ENCODE data around the gene GTF2H4.
A peak's percentile ranks its signal among the peaks of the same experiment; 100 is the strongest.
"Not testable (repeated sequence)": the region's sequence is repeated elsewhere in the genome, so short reads cannot be mapped to it uniquely, and the experiment has no call there.

The GTF2H4 gene

GRCh38 chr6:30907758-30908591 is at the start of gene GTF2H4:
GTF2H4 (plus strand) TSS chr6:30908207.
- DNase-seq (ENCODE audit: low read depth in 2 of 2): peak; percentile 92 to 93

- DNase-seq (ENCODE audit: low read depth in 2 of 2): not testable (repeated sequence)
These were observed 48.3 kb upstream of the GTF2H4 start for GRCh38 chr6:30859726-30860125.

GRCh38 chr6:30861257-30862048 is 46.6 kb upstream of the GTF2H4 start:
- DNase-seq (ENCODE audit: low read depth in 2 of 2): no peak

GRCh38 chr6:30862156-30862875 is 45.7 kb upstream of the GTF2H4 start:
- no peak for DNase-seq (ENCODE audit: low read depth in 2 of 2)

- no peak for DNase-seq (ENCODE audit: low read depth in 2 of 2)
These were observed 43.7 kb upstream of the GTF2H4 start for GRCh38 chr6:30864325-30864724.

GRCh38 chr6:30869241-30869749 is 38.7 kb upstream of the GTF2H4 start:
- not testable (repeated sequence) for DNase-seq (ENCODE audit: low read depth in 2 of 2)

- no peak for DNase-seq (ENCODE audit: low read depth in 2 of 2)
These were observed 37.5 kb upstream of the GTF2H4 start for GRCh38 chr6:30870546-30870945.

GRCh38 chr6:30871592-30872183 is 36.3 kb upstream of the GTF2H4 start:
- no peak for DNase-seq (ENCODE audit: low read depth in 2 of 2)

- DNase-seq (ENCODE audit: low read depth in 2 of 2): no peak
These were observed 34.8 kb upstream of the GTF2H4 start for GRCh38 chr6:30873137-30873640.

- not testable (repeated sequence) for DNase-seq (ENCODE audit: low read depth in 2 of 2)
These were observed 34.2 kb upstream of the GTF2H4 start for GRCh38 chr6:30873795-30874194.

- DNase-seq (ENCODE audit: low read depth in 2 of 2): no peak
These were observed 32.6 kb upstream of the GTF2H4 start for GRCh38 chr6:30875244-30876038.

GRCh38 chr6:30876039-30876730 is 31.8 kb upstream of the GTF2H4 start:
- DNase-seq (ENCODE audit: low read depth in 2 of 2): no peak

GRCh38 chr6:30877419-30878262 is 30.4 kb upstream of the GTF2H4 start:
- DNase-seq (ENCODE audit: low read depth in 2 of 2): peak; percentile 54 to 57

- no peak for DNase-seq (ENCODE audit: low read depth in 2 of 2)
These were observed 28.2 kb upstream of the GTF2H4 start for GRCh38 chr6:30879684-30880427.

- DNase-seq (ENCODE audit: low read depth in 2 of 2): no peak
These were observed 27.2 kb upstream of the GTF2H4 start for GRCh38 chr6:30880698-30881252.

- no peak for DNase-seq (ENCODE audit: low read depth in 2 of 2)
These were observed 26.4 kb upstream of the GTF2H4 start for GRCh38 chr6:30881392-30882203.

- no peak for DNase-seq (ENCODE audit: low read depth in 2 of 2)
These were observed 25.7 kb upstream of the GTF2H4 start for GRCh38 chr6:30882204-30882758.

Measured in stimulated activated CD8-positive, alpha-beta memory T cell treated with anti-CD3 and anti-CD28 coated beads, Interleukin-15, amount 100 ng/mL, for 48 hours (primary cell).